H9 (cell line): ENCODE results near the gene MEGF8. TPM values are rescaled to one million over a fixed set of nuclear protein-coding genes. Genes with fewer than 3 reads are reported as not detected.

ENCODE experiments used
- DNase-seq: peaks from one replicate; pipeline ENCODE4 v3.0.0-alpha.2; 2017
- H2AFZ ChIP-seq: one replicate; pipeline ENCODE4 v1.6.1; 2013; ENCODE audit warnings: mild to moderate bottlenecking, low read length, control low read depth, moderate library complexity
- H2AK5ac ChIP-seq: 2 replicates; pipeline ENCODE4 v1.6.1; 2013; ENCODE audit warnings: low read length, control low read depth, mixed read lengths; ENCODE audit not compliant: insufficient read length
- H2BK120ac ChIP-seq: one replicate; pipeline ENCODE4 v1.6.1; 2013; ENCODE audit warnings: low read depth, mild to moderate bottlenecking, low read length, control low read depth, inconsistent platforms; ENCODE audit not compliant: poor library complexity, severe bottlenecking
- H2BK12ac ChIP-seq: 2 replicates; pipeline ENCODE4 v1.6.1; 2013; ENCODE audit warnings: low read length, control low read depth, mixed read lengths, low read depth; ENCODE audit not compliant: insufficient read length
- H2BK15ac ChIP-seq: 2 replicates; pipeline ENCODE4 v1.6.1; 2013; ENCODE audit warnings: low read depth, low read length, control low read depth
- H2BK20ac ChIP-seq: one replicate; pipeline ENCODE4 v1.6.1; 2013; ENCODE audit warnings: low read depth, mild to moderate bottlenecking, low read length, control low read depth, inconsistent platforms; ENCODE audit not compliant: poor library complexity, severe bottlenecking
- H2BK5ac ChIP-seq: 2 replicates; pipeline ENCODE4 v1.6.1; 2013; ENCODE audit warnings: low read length, control low read depth, mixed read lengths; ENCODE audit not compliant: insufficient read length
- H3K14ac ChIP-seq: 2 replicates; pipeline ENCODE4 v1.6.1; 2013; ENCODE audit warnings: low read length, control low read depth; ENCODE audit not compliant: insufficient read depth
- H3K18ac ChIP-seq: 2 replicates; pipeline ENCODE4 v1.6.1; 2013; ENCODE audit warnings: low read depth, mild to moderate bottlenecking, mixed read lengths, low read length, control low read depth; ENCODE audit not compliant: insufficient read length
- H3K23ac ChIP-seq: 2 replicates; pipeline ENCODE4 v1.6.1; 2013; ENCODE audit warnings: low read length, control low read depth, mixed read lengths, low read depth; ENCODE audit not compliant: insufficient read length
- H3K23me2 ChIP-seq: 2 replicates; pipeline ENCODE4 v1.6.1; 2013; ENCODE audit warnings: low read depth, mild to moderate bottlenecking, mixed read lengths, low read length, control low read depth; ENCODE audit not compliant: insufficient read length, poor library complexity, severe bottlenecking
- H3K27ac ChIP-seq: 2 replicates; pipeline ENCODE4 v1.5.1; 2013; ENCODE audit warnings: low read length, control low read depth, mixed read lengths, low read depth; ENCODE audit not compliant: insufficient read length
- H3K27me3 ChIP-seq: 2 replicates; pipeline ENCODE4 v1.6.1; 2013; ENCODE audit warnings: low read length, control low read depth, inconsistent platforms; ENCODE audit not compliant: insufficient read depth
- H3K4ac ChIP-seq: 2 replicates; pipeline ENCODE4 v1.6.1; 2013; ENCODE audit warnings: low read depth, mild to moderate bottlenecking, control low read depth, inconsistent platforms, low read length, moderate library complexity
- H3K4me1 ChIP-seq: 2 replicates; pipeline ENCODE4 v1.6.1; 2013; ENCODE audit warnings: low read length, control low read depth, inconsistent platforms; ENCODE audit not compliant: insufficient read depth
- H3K4me2 ChIP-seq: 2 replicates; pipeline ENCODE4 v1.6.1; 2013; ENCODE audit warnings: low read length, control low read depth, mixed read lengths; ENCODE audit not compliant: insufficient read length, insufficient read depth
- H3K56ac ChIP-seq: 2 replicates; pipeline ENCODE4 v1.6.1; 2013; ENCODE audit warnings: low read depth, mild to moderate bottlenecking, mixed read lengths, low read length, control low read depth; ENCODE audit not compliant: insufficient read length
- H3K79me1 ChIP-seq: 2 replicates; pipeline ENCODE4 v1.6.1; 2013; ENCODE audit warnings: low read depth, mild to moderate bottlenecking, moderate library complexity, low read length, control low read depth, inconsistent platforms; ENCODE audit not compliant: insufficient read depth, poor library complexity, severe bottlenecking
- H3K79me2 ChIP-seq: 2 replicates; pipeline ENCODE4 v1.6.1; 2013; ENCODE audit warnings: low read length, control low read depth, inconsistent platforms; ENCODE audit not compliant: insufficient read depth
- H3K9ac ChIP-seq: 2 replicates; pipeline ENCODE4 v1.6.1; 2013; ENCODE audit warnings: low read length, control low read depth, mixed read lengths; ENCODE audit not compliant: insufficient read length; ENCODE audit errors: extremely low read depth
- H3K9me3 ChIP-seq: one replicate; pipeline ENCODE4 v1.6.1; 2013; ENCODE audit warnings: low read depth, low read length, inconsistent platforms; ENCODE audit not compliant: control insufficient read depth
- H3T11ph ChIP-seq: one replicate; pipeline ENCODE4 v1.6.1; 2013; ENCODE audit warnings: mild to moderate bottlenecking, low read length, control low read depth, inconsistent platforms
- H4K20me1 ChIP-seq: one replicate; pipeline ENCODE4 v1.6.1; 2013; ENCODE audit not compliant: control insufficient read depth, insufficient read length, insufficient read depth
- H4K5ac ChIP-seq: 2 replicates; pipeline ENCODE4 v1.6.1; 2013; ENCODE audit warnings: low read depth, mild to moderate bottlenecking, mixed read lengths, low read length, control low read depth; ENCODE audit not compliant: insufficient read length
- H4K8ac ChIP-seq: replicated peaks from 2 replicates; pipeline ENCODE4 v1.6.1; 2013; ENCODE audit warnings: low read length, control low read depth, mixed read lengths, low read depth; ENCODE audit not compliant: insufficient read length
- H4K91ac ChIP-seq: 2 replicates; pipeline ENCODE4 v1.6.1; 2013; ENCODE audit warnings: low read depth, mild to moderate bottlenecking, moderate library complexity, mixed read lengths, low read length, control low read depth; ENCODE audit not compliant: insufficient read length
- H3K27ac Mint-ChIP-seq, 3 experiments: 2 replicates in 2 of 3; 3 replicates in 1 of 3; pipeline ENCODE4 v1.8.0; 2020 to 2021; ENCODE audit warnings: mixed read lengths in 3 of 3, mild to moderate bottlenecking in 1 of 3, moderate library complexity in 1 of 3
- H3K27me3 Mint-ChIP-seq: 2 replicates; pipeline ENCODE4 v1.8.0; 2021; ENCODE audit warnings: low read depth, mild to moderate bottlenecking, moderate library complexity, mixed read lengths
- H3K36me3 Mint-ChIP-seq, 3 experiments: 2 replicates in 2 of 3; 3 replicates in 1 of 3; pipeline ENCODE4 v1.8.0; 2020 to 2021; ENCODE audit warnings: low read depth in 3 of 3, mixed read lengths in 3 of 3; ENCODE audit not compliant: insufficient read depth in 1 of 3
- H3K4me1 Mint-ChIP-seq, 2 experiments: 2 replicates each; pipeline ENCODE4 v1.8.0; 2020; ENCODE audit warnings: mixed read lengths in 2 of 2
- H3K4me3 Mint-ChIP-seq, 2 experiments: 2 replicates in 1 of 2; 3 replicates in 1 of 2; pipeline ENCODE4 v1.8.0; 2020 to 2021; ENCODE audit warnings: mild to moderate bottlenecking in 2 of 2, mixed read lengths in 2 of 2, moderate library complexity in 1 of 2
- H3K9me3 Mint-ChIP-seq, 2 experiments: 2 replicates in 1 of 2; 3 replicates in 1 of 2; pipeline ENCODE4 v1.8.0; 2020; ENCODE audit warnings: mild to moderate bottlenecking in 2 of 2, mixed read lengths in 2 of 2, moderate library complexity in 1 of 2
- CTCF ChIP-seq: fragments of 200-600 bp; sonication (generic); conservative IDR thresholded peaks from 3 replicates; pipeline ENCODE4 v1.8.0; 2021; ENCODE audit warnings: antibody characterized with exemption, mild to moderate bottlenecking
- WGBS: extraction: QIAGEN DNeasy Blood & Tissue Kit; methylation state at CpG from one replicate; pipeline ENCODE4 v1.1.7; 2013; ENCODE audit warnings: missing lambda C conversion rate, low lambda C conversion rate, mixed read lengths; ENCODE audit not compliant: insufficient read length; ENCODE audit errors: extremely low coverage; 5-methylcytosine and 5-hydroxymethylcytosine counted together
- total RNA-seq: library from RNA; stranded (reverse); gene quantifications from 2 replicates; pipeline ENCODE4 v1.2.1, GENCODE V29; 2021

The MEGF8 gene
- total RNA-seq, 1 experiment from 2014 or later: 28.4 TPM

- Histone ChIP-seq H3K4ac (no peak overlapping the region), H4K5ac (no peak overlapping the region), H3K14ac (no peak overlapping the region), H2BK15ac (no peak overlapping the region), H3T11ph (no peak overlapping the region), H3K23me2 (peaks cover 19% of the 10 kb centered on the region), H2BK12ac (no peak overlapping the region), H4K20me1 (peaks cover 3% of the 10 kb centered on the region), H3K56ac (no peak overlapping the region), H3K9ac (no peak overlapping the region), H3K4me1 (peaks cover 8% of the 10 kb centered on the region; the same call in 1 of the 2 replicates), H3K9me3 (no peaks in the 10 kb centered on the region), H3K27me3 (no peaks in the 10 kb centered on the region), H2BK20ac (no peak overlapping the region), H3K4me2 (peak overlapping the region; percentile 7), H3K79me1 (peaks cover 11% of the 10 kb centered on the region), H4K91ac (no peak overlapping the region), H3K27ac (no peak overlapping the region), H3K18ac (no peak overlapping the region), H3K79me2 (peaks cover 3% of the 10 kb centered on the region; the same call in 1 of the 2 replicates), H2AK5ac (no peak overlapping the region), H2AFZ (no peak overlapping the region), H2BK120ac (no peak overlapping the region), H4K8ac (no peak overlapping the region), H2BK5ac (no peak overlapping the region), H3K23ac (no peak overlapping the region)
- peak overlapping the region; percentile 62 to 74 for H3K4me3 Mint-ChIP-seq
- no peak for TF ChIP-seq CTCF
- WGBS: no CpG with 5 or more reads among the region's 7 CpGs
- no peaks in the 10 kb centered on the region; a peak in 2 of 5 replicates for H3K9me3 Mint-ChIP-seq
- peak; percentile 71 for DNase-seq
- H3K27ac Mint-ChIP-seq: peak overlapping the region; percentile 68 to 91 (median 71); a peak in 4 of 7 replicates
- no peaks in the 10 kb centered on the region; the same call in 1 of the 2 replicates for H3K27me3 Mint-ChIP-seq
- H3K36me3 Mint-ChIP-seq: peaks cover 5 to 7% (median 7%) of the 10 kb centered on the region in 3 experiments
- H3K4me1 Mint-ChIP-seq: peaks cover 40 to 49% of the 10 kb centered on the region in 2 experiments
These were observed 43.3 kb upstream of the MEGF8 start for GRCh38 chr19:42281827-42282762.
